Neutrophil (primary cell): Measurements from ENCODE around the gene TEKTIP1.

ENCODE experiments used
- H3K27ac ChIP-seq: fragments of 200-600 bp; sonication (generic); 2 replicates; pipeline ENCODE4 v1.5.1; 2016; ENCODE audit warnings: mild to moderate bottlenecking, moderate library complexity
- H3K27me3 ChIP-seq: fragments of 200-600 bp; sonication (generic); 2 replicates; pipeline ENCODE4 v1.6.0; 2016; ENCODE audit warnings: mild to moderate bottlenecking
- H3K36me3 ChIP-seq: fragments of 200-600 bp; sonication (generic); 2 replicates; pipeline ENCODE4 v1.5.1; 2017
- H3K4me1 ChIP-seq, 2 experiments: fragments of 200-600 bp in 1 of 2; sonication (generic) in 1 of 2; 1 replicate in 1 of 2; 2 replicates in 1 of 2; pipeline versions ENCODE4 v1.5.1 to v1.6.1; 2013 to 2016; ENCODE audit warnings: low read depth in 1 of 2, low read length in 1 of 2, mild to moderate bottlenecking in 1 of 2, moderate library complexity in 1 of 2; ENCODE audit not compliant: control insufficient read depth in 1 of 2, insufficient read depth in 1 of 2
- H3K4me3 ChIP-seq, 2 experiments: fragments of 200-600 bp in 1 of 2; sonication (generic) in 1 of 2; 1 replicate in 1 of 2; 2 replicates in 1 of 2; pipeline ENCODE4 v1.5.1; 2013 to 2016; ENCODE audit warnings: low read depth in 1 of 2, low read length in 1 of 2, mild to moderate bottlenecking in 1 of 2, moderate library complexity in 1 of 2
- H3K9me3 ChIP-seq: fragments of 200-600 bp; sonication (generic); 2 replicates; pipeline ENCODE4 v1.5.1; 2016
- TF ChIP-seq, protein P1 (sequence below): fragments of 200-600 bp; sonication (generic); IDR thresholded peaks from 2 replicates; pipeline ENCODE4 v1.5.1; 2016; ENCODE audit warnings: antibody characterized with exemption

The TEKTIP1 gene

DNA sequence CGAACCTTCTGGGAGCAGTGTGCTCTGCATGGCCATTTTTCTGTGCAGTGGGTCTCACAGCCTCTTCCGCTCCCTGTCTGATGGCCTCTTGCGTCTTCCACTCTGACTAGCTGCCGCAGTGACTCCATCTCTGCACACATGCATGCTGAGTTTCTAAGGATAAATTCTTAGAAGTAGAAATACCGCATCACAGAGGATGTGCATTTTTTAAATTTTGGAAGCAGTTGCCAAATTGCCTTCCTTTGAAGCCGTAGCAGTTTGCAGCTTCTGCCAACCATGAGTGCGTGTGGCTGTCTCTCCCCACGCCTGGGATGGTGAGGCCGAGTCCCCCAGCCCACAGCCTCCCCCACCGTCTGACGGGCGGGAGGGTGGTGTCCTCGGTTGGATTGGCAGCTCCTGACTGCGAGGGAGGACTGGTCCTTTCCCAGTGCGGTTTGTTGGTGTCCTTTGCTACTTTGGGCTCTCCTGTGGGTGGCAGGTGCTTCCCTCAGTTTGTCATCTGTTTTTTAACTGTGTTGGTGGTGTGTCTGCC lies 23.0 kb upstream of the TEKTIP1 start:
- no peaks in the 10 kb centered on the region for H3K4me1 ChIP-seq
- no peak overlapping the region for H3K4me3 ChIP-seq
- H3K36me3 ChIP-seq, result peaks cover 69% of the 10 kb centered on the region
- no peaks in the 10 kb centered on the region for H3K27me3 ChIP-seq
- no peak overlapping the region for H3K27ac ChIP-seq
- H3K9me3 ChIP-seq, result no peaks in the 10 kb centered on the region
- TF ChIP-seq, protein P1, sequence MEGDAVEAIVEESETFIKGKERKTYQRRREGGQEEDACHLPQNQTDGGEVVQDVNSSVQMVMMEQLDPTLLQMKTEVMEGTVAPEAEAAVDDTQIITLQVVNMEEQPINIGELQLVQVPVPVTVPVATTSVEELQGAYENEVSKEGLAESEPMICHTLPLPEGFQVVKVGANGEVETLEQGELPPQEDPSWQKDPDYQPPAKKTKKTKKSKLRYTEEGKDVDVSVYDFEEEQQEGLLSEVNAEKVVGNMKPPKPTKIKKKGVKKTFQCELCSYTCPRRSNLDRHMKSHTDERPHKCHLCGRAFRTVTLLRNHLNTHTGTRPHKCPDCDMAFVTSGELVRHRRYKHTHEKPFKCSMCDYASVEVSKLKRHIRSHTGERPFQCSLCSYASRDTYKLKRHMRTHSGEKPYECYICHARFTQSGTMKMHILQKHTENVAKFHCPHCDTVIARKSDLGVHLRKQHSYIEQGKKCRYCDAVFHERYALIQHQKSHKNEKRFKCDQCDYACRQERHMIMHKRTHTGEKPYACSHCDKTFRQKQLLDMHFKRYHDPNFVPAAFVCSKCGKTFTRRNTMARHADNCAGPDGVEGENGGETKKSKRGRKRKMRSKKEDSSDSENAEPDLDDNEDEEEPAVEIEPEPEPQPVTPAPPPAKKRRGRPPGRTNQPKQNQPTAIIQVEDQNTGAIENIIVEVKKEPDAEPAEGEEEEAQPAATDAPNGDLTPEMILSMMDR, result no peak

DNA sequence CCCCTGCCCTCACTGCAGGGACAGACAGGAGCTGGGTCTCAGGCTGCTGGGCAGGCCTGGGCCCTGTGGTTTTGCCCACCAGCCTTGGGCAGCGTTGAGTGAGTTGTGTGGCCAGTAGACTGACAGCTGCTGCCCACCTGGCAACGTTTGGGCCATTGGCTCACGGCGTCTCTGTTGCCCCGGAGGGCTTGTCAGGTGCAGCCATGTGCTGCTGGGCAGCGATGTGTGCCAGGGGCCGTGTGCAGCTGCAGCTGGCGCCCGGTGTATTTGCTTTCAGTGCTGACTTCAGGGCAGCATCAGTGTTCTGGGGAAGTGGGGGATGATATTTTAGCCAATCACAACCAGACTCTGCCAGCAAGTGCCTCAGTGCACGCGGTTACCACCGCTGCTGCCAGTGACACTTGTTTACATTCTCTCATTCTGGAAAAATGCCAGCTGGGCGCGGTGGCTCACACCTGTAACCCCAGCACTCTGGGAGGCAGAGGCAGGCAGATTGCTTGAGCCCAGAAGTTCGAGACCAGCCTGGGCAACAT lies 22.2 kb upstream of the TEKTIP1 start:
- Histone ChIP-seq H3K36me3 (peaks cover 64% of the 10 kb centered on the region), H3K4me1 (no peaks in the 10 kb centered on the region), H3K4me3 (no peak overlapping the region), H3K27me3 (no peaks in the 10 kb centered on the region), H3K9me3 (no peaks in the 10 kb centered on the region), H3K27ac (no peak overlapping the region)
- TF ChIP-seq, protein P1, result no peak

DNA sequence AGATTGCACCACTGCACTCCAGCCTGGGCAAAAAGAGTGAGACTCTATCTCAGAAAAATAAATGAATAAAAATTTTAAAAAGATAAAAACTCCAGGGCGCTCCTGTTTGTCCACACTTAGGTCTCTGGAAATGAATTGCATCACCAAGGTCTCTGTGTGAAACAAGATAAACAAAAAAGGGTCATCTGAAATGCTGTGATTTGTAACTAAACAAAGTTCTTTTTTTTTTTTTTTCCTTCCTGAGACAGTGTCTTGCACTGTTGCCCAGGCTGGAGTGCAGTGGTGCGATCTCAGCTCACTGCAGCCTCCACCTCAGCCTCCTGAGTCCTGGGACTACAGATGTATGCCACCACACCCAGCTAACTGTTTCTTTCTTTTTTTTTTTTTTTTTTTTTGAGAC lies 21.3 kb upstream of the TEKTIP1 start:
- Histone ChIP-seq H3K27me3 (no peaks in the 10 kb centered on the region), H3K36me3 (peaks cover 64% of the 10 kb centered on the region), H3K27ac (no peak overlapping the region), H3K9me3 (no peaks in the 10 kb centered on the region), H3K4me3 (no peak overlapping the region), H3K4me1 (no peaks in the 10 kb centered on the region)
- TF ChIP-seq, protein P1, result no peak

DNA sequence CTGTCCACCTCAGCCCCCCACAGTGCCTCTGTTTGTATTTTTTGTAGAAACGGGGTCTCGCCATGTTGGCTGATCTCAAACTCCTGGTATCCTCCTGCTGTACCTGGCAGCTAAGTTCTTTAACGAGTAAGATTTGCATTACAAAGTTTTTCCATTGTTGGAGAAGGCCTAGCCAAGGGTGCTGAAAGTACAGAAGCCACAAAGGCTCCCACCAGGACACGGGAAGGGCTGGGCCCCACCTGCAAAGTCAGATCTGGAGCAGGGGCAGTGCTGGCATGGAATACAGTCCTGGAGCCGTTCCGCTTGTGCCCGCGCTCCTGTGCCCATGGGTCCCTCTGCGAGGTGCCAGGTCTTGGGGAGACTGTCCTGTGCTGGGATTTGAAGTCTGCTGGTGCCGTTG lies 20.7 kb upstream of the TEKTIP1 start:
- TF ChIP-seq, protein P1, result no peak
- H3K36me3 ChIP-seq, result peaks cover 66% of the 10 kb centered on the region
- no peaks in the 10 kb centered on the region for H3K27me3 ChIP-seq
- no peak overlapping the region for H3K4me3 ChIP-seq
- H3K4me1 ChIP-seq, result no peaks in the 10 kb centered on the region
- H3K9me3 ChIP-seq, result no peaks in the 10 kb centered on the region
- H3K27ac ChIP-seq, result no peak overlapping the region

DNA sequence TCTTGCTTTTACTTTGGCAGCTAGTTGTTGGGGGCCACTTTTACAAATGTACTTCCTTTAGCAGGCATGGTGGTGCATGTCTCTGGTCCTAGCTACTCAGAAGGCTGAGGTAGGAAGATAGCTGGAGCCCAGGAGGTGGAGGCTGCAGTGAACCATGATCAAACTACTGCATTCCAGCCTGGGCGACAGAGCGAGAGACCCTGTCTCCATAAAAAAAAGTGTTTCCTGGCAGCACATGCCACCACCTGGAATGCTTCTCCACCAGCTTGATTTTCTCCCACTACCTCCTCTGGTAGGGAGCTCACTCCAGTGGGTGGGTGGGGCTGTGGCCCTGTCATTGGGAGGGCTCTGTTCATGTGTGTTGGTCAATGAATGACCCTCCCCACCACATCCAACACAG lies 20.3 kb upstream of the TEKTIP1 start:
- Histone ChIP-seq H3K4me1 (no peaks in the 10 kb centered on the region), H3K36me3 (peaks cover 66% of the 10 kb centered on the region), H3K27ac (no peak overlapping the region), H3K9me3 (no peaks in the 10 kb centered on the region), H3K27me3 (no peaks in the 10 kb centered on the region), H3K4me3 (no peak overlapping the region)
- TF ChIP-seq, protein P1, result no peak
